IMR-90 (cell line): ENCODE measurements around the gene MALRD1. TPM values are rescaled to one million over a fixed set of nuclear protein-coding genes. Genes with fewer than 3 reads are reported as not detected.

ENCODE experiments used
- ATAC-seq: fragments of 200-7000 bp; cut with Tn5 transposase; 2 replicates; pipeline ENCODE4 v1.9.1; 2020; ENCODE audit warnings: low read depth, mild to moderate bottlenecking, moderate library complexity
- BruUV-seq: library from RNA; stranded (reverse); fragments of 400-500 nt; replicated peaks from 2 replicates; lab custom pipeline; 2021; lab: Mats Ljungman, UMichigan
- CTCF ChIA-PET: fragments of 300-600 bp; formaldehyde crosslinking; extraction: SDS; loops from one replicate; lab custom pipeline; 2021; ENCODE audit warnings: antibody characterized with exemption; lab: Yijun Ruan, JAX
- POLR2A ChIA-PET: fragments of 300-600 bp; sonication (Branson Sonifier 250); formaldehyde crosslinking; loops from one replicate; lab custom pipeline; 2022; ENCODE audit warnings: antibody characterized with exemption; ENCODE audit not compliant: unreplicated experiment; lab: Charles Lee
- DNase-seq: peaks from one replicate; pipeline ENCODE4 v3.0.0; 2013
- H2AFZ ChIP-seq: replicated peaks from 2 replicates; pipeline ENCODE3; 2013; ENCODE audit warnings: low read length, mild to moderate bottlenecking; ENCODE audit not compliant: poor library complexity
- H2AK5ac ChIP-seq: 2 replicates; pipeline ENCODE4 v1.6.1; 2013; ENCODE audit warnings: low read depth, low read length, inconsistent platforms
- H2AK9ac ChIP-seq: replicated peaks from 2 replicates; pipeline ENCODE3; 2013; ENCODE audit warnings: mild to moderate bottlenecking, low read depth, low read length, moderate library complexity; ENCODE audit not compliant: poor library complexity
- H2BK120ac ChIP-seq: 2 replicates; pipeline ENCODE4 v1.6.1; 2013; ENCODE audit warnings: low read depth, low read length, inconsistent platforms
- H2BK15ac ChIP-seq: 3 replicates; pipeline ENCODE4 v1.6.1; 2013; ENCODE audit warnings: low read depth, low read length, inconsistent platforms
- H2BK20ac ChIP-seq: 2 replicates; pipeline ENCODE4 v1.6.1; 2013; ENCODE audit warnings: low read depth, mild to moderate bottlenecking, inconsistent platforms, low read length, moderate library complexity
- H2BK5ac ChIP-seq: 2 replicates; pipeline ENCODE4 v1.6.1; 2013; ENCODE audit warnings: mild to moderate bottlenecking, low read depth, low read length, inconsistent platforms; ENCODE audit not compliant: poor library complexity, severe bottlenecking
- H3K14ac ChIP-seq: replicated peaks from 2 replicates; pipeline ENCODE4 v1.6.1; 2013; ENCODE audit warnings: low read depth, low read length, inconsistent platforms
- H3K18ac ChIP-seq: 2 replicates; pipeline ENCODE4 v1.6.1; 2013; ENCODE audit warnings: low read depth, low read length, control low read depth
- H3K23ac ChIP-seq: 2 replicates; pipeline ENCODE4 v1.6.1; 2013; ENCODE audit warnings: low read depth, low read length, inconsistent platforms
- H3K27ac ChIP-seq: 2 replicates; pipeline ENCODE4 v1.5.1; 2013; ENCODE audit warnings: mild to moderate bottlenecking, control low read depth, low read length; ENCODE audit not compliant: insufficient read depth
- H3K27me3 ChIP-seq: 2 replicates; pipeline ENCODE4 v1.6.1; 2013; ENCODE audit warnings: low read length; ENCODE audit not compliant: control insufficient read depth, insufficient read depth
- H3K36me3 ChIP-seq: 2 replicates; pipeline ENCODE4 v1.6.1; 2013; ENCODE audit warnings: low read length, mixed read lengths; ENCODE audit not compliant: control insufficient read depth, insufficient read depth
- H3K4ac ChIP-seq: 2 replicates; pipeline ENCODE4 v1.6.1; 2013; ENCODE audit warnings: low read depth, low read length, inconsistent platforms
- H3K4me1 ChIP-seq: 2 replicates; pipeline ENCODE4 v1.6.1; 2013; ENCODE audit warnings: low read length, mixed read lengths; ENCODE audit not compliant: control insufficient read depth, insufficient read depth
- H3K4me2 ChIP-seq: 2 replicates; pipeline ENCODE4 v1.6.1; 2013; ENCODE audit warnings: low read depth, mild to moderate bottlenecking, control low read depth, low read length, moderate library complexity
- H3K4me3 ChIP-seq: 2 replicates; pipeline ENCODE4 v1.5.1; 2013; ENCODE audit warnings: low read depth, mild to moderate bottlenecking, control low read depth, low read length, moderate library complexity; ENCODE audit not compliant: insufficient read depth
- H3K56ac ChIP-seq: 2 replicates; pipeline ENCODE4 v1.6.1; 2013; ENCODE audit warnings: low read length, inconsistent platforms; ENCODE audit not compliant: insufficient read depth; ENCODE audit errors: extremely low read depth
- H3K79me1 ChIP-seq, 2 experiments: 2 replicates each; pipeline ENCODE4 v1.6.1; 2013; ENCODE audit warnings: low read length in 2 of 2, inconsistent platforms in 1 of 2, low read depth in 1 of 2
- H3K9ac ChIP-seq: 2 replicates; pipeline ENCODE4 v1.6.1; 2013; ENCODE audit warnings: low read depth, low read length, control low read depth
- H3K9me1 ChIP-seq: 2 replicates; pipeline ENCODE4 v1.6.1; 2013; ENCODE audit warnings: low read length, inconsistent platforms; ENCODE audit not compliant: insufficient read depth
- H3K9me3 ChIP-seq: 2 replicates; pipeline ENCODE4 v1.6.1; 2013; ENCODE audit warnings: low read length; ENCODE audit not compliant: control insufficient read depth, insufficient read depth
- H4K20me1 ChIP-seq: 2 replicates; pipeline ENCODE4 v1.6.1; 2013; ENCODE audit warnings: low read length, inconsistent platforms; ENCODE audit not compliant: insufficient read depth
- H4K5ac ChIP-seq: 2 replicates; pipeline ENCODE4 v1.6.1; 2013; ENCODE audit warnings: mild to moderate bottlenecking, low read depth, low read length, control low read depth
- H4K8ac ChIP-seq, 2 experiments: 2 replicates each; pipeline ENCODE4 v1.6.1; 2013; ENCODE audit warnings: low read depth in 2 of 2, low read length in 2 of 2, control low read depth in 1 of 2, inconsistent platforms in 1 of 2
- H4K91ac ChIP-seq: 2 replicates; pipeline ENCODE4 v1.6.1; 2013; ENCODE audit warnings: low read depth, low read length, inconsistent platforms; ENCODE audit not compliant: insufficient read depth
- BHLHE40 ChIP-seq: fragments of 150-350 bp; IDR thresholded peaks from 2 replicates; pipeline ENCODE4 v1.6.1; 2016; ENCODE audit warnings: mild to moderate bottlenecking, low read depth, low read length
- CEBPB ChIP-seq: IDR thresholded peaks from 2 replicates; pipeline ENCODE4 v1.6.1; 2012; ENCODE audit warnings: low read depth, low read length, improper control_type of control experiment
- CHD1 ChIP-seq: IDR thresholded peaks from 2 replicates; pipeline ENCODE4 v1.6.1; 2012; ENCODE audit warnings: low read depth, low read length, improper control_type of control experiment
- CTCF ChIP-seq: conservative IDR thresholded peaks from 2 replicates; pipeline ENCODE4 v1.5.1; 2012; ENCODE audit warnings: mild to moderate bottlenecking, low read depth, low read length, improper control_type of control experiment
- FOS ChIP-seq: fragments of 150-350 bp; IDR thresholded peaks from 2 replicates; pipeline ENCODE4 v1.6.1; 2016; ENCODE audit warnings: low read depth, low read length
- MAFK ChIP-seq: IDR thresholded peaks from 2 replicates; pipeline ENCODE4 v1.6.1; 2012; ENCODE audit warnings: low read depth, low read length, improper control_type of control experiment
- MXI1 ChIP-seq: IDR thresholded peaks from 2 replicates; pipeline ENCODE4 v1.6.1; 2012; ENCODE audit warnings: low read depth, mild to moderate bottlenecking, low read length, moderate library complexity, borderline replicate concordance
- NFE2L2 ChIP-seq: fragments of 150-350 bp; IDR thresholded peaks from 2 replicates; pipeline ENCODE4 v1.6.1; 2016; ENCODE audit warnings: low read depth, mild to moderate bottlenecking, low read length
- POLR2A ChIP-seq: IDR thresholded peaks from 2 replicates; pipeline ENCODE4 v1.6.1; 2012; ENCODE audit warnings: mild to moderate bottlenecking, low read depth, low read length
- RAD21 ChIP-seq: IDR thresholded peaks from 2 replicates; pipeline ENCODE4 v1.6.1; 2012; ENCODE audit warnings: low read length, improper control_type of control experiment
- RFX5 ChIP-seq: IDR thresholded peaks from 2 replicates; pipeline ENCODE4 v1.8.0; 2012; ENCODE audit warnings: low read depth, mild to moderate bottlenecking, low read length, moderate library complexity
- SMC3 ChIP-seq: fragments of 150-350 bp; IDR thresholded peaks from 2 replicates; pipeline ENCODE4 v1.6.1; 2016; ENCODE audit warnings: low read depth, mild to moderate bottlenecking, antibody characterized with exemption, low read length, moderate library complexity
- USF2 ChIP-seq: fragments of 150-350 bp; IDR thresholded peaks from 2 replicates; pipeline ENCODE4 v1.6.1; 2017; ENCODE audit warnings: mild to moderate bottlenecking, antibody characterized with exemption, low read length, low read depth
- dilution Hi-C: fragments of 300-500 bp; cut with HindIII; formaldehyde crosslinking; loops from one replicate; pipeline ENCODE4 v1.14.3; 2018; ENCODE audit warnings: low sequenced_read_pairs; ENCODE audit not compliant: unreplicated experiment
- in situ Hi-C: fragments of 300-500 bp; cut with MboI; formaldehyde crosslinking; loops from 3 replicates; pipeline ENCODE4 v1.14.3; 2019; ENCODE audit warnings: low sequenced_read_pairs, inconsistent platforms, mixed read lengths
- intact Hi-C: fragments of 100-400 bp; cut with micrococcal nuclease; formaldehyde crosslinking; loops from 2 replicates; pipeline ENCODE4 v1.10.0; 2022
- polyA plus RNA-seq, 3 experiments: library from polyadenylated mRNA; depleted of rRNA; stranded (reverse); fragments of >200 nt; gene quantifications; 2 replicates each; pipeline ENCODE4 v1.2.3, GENCODE V29; 2012; ENCODE audit warnings: low replicate concordance in 1 of 3
- total RNA-seq: library from RNA; depleted of rRNA; stranded (reverse); fragments of >200 nt; gene quantifications from 2 replicates; pipeline ENCODE4 v1.2.3, GENCODE V29; 2012

MALRD1 gene
- total and polyA plus RNA-seq, 2 of the 4 experiments (the other 2 are of a cell fraction): 0.34 to 1.1 TPM

DNA sequence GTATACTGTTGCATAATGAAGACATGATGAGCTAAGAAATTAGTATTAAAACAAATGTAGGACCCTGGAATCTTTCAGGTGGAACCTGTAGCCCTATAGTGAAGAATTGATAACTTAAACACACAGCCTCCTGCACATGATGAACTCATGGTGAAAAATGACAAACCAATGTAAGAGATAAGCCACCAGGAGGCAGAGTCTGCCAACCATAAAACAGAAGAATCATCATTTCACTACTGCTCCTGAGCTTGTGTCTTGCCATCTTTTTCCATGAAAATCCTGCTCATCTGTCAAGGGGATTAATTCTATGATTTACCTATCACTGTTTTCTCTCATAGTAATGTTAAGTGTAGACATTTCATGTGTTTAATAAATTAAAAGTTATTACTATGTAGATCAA, 363.9 kb downstream of the MALRD1 start:
- intact Hi-C loops: loop anchor here (1.0 to 5.0 kb wide), 5 partner anchors 200 to 1442 kb away; no protein-coding TSS in a partner anchor
- ATAC-seq: peak; percentile 69

More for the DNA sequence above, 363.9 kb downstream of the MALRD1 start:
- Histone ChIP-seq H4K91ac (no peak overlapping the region), H3K18ac (no peak overlapping the region), H3K4me2 (no peak overlapping the region), H3K4ac (no peak overlapping the region), H3K4me3 (no peak overlapping the region), H2BK120ac (no peak overlapping the region), H3K9ac (no peak overlapping the region), H2BK20ac (no peak overlapping the region), H3K27ac (no peak overlapping the region), H2BK5ac (no peak overlapping the region), H3K23ac (no peak overlapping the region), H3K36me3 (no peaks in the 10 kb centered on the region), H3K9me1 (no peaks in the 10 kb centered on the region), H2AK9ac (no peak overlapping the region), H3K14ac (no peak overlapping the region), H3K56ac (no peak overlapping the region), H2BK15ac (no peak overlapping the region), H3K9me3 (no peaks in the 10 kb centered on the region), H3K27me3 (no peaks in the 10 kb centered on the region), H4K8ac (no peak overlapping the region), H2AK5ac (no peak overlapping the region), H3K4me1 (no peaks in the 10 kb centered on the region), H3K79me1 (no peaks in the 10 kb centered on the region), H2AFZ (no peak overlapping the region), H4K5ac (no peak overlapping the region), H4K20me1 (no peaks in the 10 kb centered on the region)
- BruUV-seq: no TSS peak
- ChIA-PET CTCF (interaction anchor here (0.6 to 0.7 kb wide), 3 partner anchors 13 to 401 kb away, joined by 3 read pairs; no protein-coding TSS in a partner anchor), POLR2A (no interaction called here)
- TF ChIP-seq CTCF (peak; percentile 52), RFX5 (no peak), POLR2A (no peak), NFE2L2 (no peak), CHD1 (no peak), SMC3 (peak; percentile 62), CEBPB (no peak), FOS (no peak), RAD21 (peak; percentile 66), USF2 (no peak), BHLHE40 (no peak), MAFK (no peak), MXI1 (no peak)
- dilution Hi-C loops (no loop called here), in situ Hi-C loops (loop anchor here (10.0 kb wide), 1 partner anchor 382 kb away; no protein-coding TSS in a partner anchor)
- DNase-seq: peak; percentile 45
